Bronchial smooth muscle cell (primary cell): Measurements from ENCODE around the gene FAM47B. TPM values are rescaled to one million over a fixed set of nuclear protein-coding genes. Genes with fewer than 3 reads are reported as not detected.

Source experiments
- total RNA-seq: library from RNA; depleted of rRNA; stranded (reverse); fragments of >200 nt; gene quantifications from 2 replicates; pipeline ENCODE4 v1.2.1, GENCODE V29; 2014

FAM47B gene
- total RNA-seq: not detected in 2 replicates

GRCh38 chrX:34942496-34942895 is at the start of gene FAM47B:
Gene FAM47B, plus strand, starts transcription at chrX:34942796. Its CDS starts 36 bp downstream, at chrX:34942832.

